ENCODE measurements around the gene BRD3OS. TPM values are rescaled to one million over a fixed set of nuclear protein-coding genes. Genes with fewer than 3 reads are reported as not detected.

The BRD3OS gene
- total RNA-seq, 1 donor from 2014 or later = 17.3 TPM

- ChIA-PET CTCF (no interaction called here), POLR2A (interaction anchor here (1.1 kb wide), 1 partner anchor 37 kb away, joined by 3 read pairs; no protein-coding TSS in a partner anchor)
- intact Hi-C loops (cut with micrococcal nuclease) = loop anchor here (5.0 to 10.0 kb wide), 4 partner anchors 34 to 1902 kb away; partner anchors contain the start of genes SURF6 and UBAC1
- Mint-ChIP-seq H3K36me3 (ENCODE audit: low read depth) (peaks cover 4% of the 10 kb centered on the region), H3K4me3 (no peak overlapping the region), H3K27ac (no peak overlapping the region), H3K4me1 (peaks cover 74% of the 10 kb centered on the region), H3K9me3 (no peaks in the 10 kb centered on the region), H3K27me3 (no peaks in the 10 kb centered on the region)
- ATAC-seq (ENCODE audit: low read depth) (no peak), DNase-seq (no peak)
- no peak for TF ChIP-seq CTCF (IDR thresholded peaks at IDR 0.05)
Measured at GRCh38 chr9:134063088-134063570, 37.8 kb downstream of the BRD3OS start.

GRCh38 chr9:134063571-134064450 lies 38.5 kb downstream of the BRD3OS start:
- Mint-ChIP-seq H3K27me3 (no peaks in the 10 kb centered on the region), H3K4me3 (no peak overlapping the region), H3K4me1 (peaks cover 68% of the 10 kb centered on the region), H3K27ac (no peak overlapping the region), H3K9me3 (no peaks in the 10 kb centered on the region), H3K36me3 (ENCODE audit: low read depth) (peaks cover 4% of the 10 kb centered on the region)
- ChIA-PET CTCF (no interaction called here), POLR2A (interaction anchor here (0.6 to 1.1 kb wide), 2 partner anchors 38 to 39 kb away, joined by 3 to 4 read pairs; partner anchors contain the start of gene BRD3OS)
- no peak for ATAC-seq (ENCODE audit: low read depth)
- no peak for TF ChIP-seq CTCF (IDR thresholded peaks at IDR 0.05)
- intact Hi-C loops (cut with micrococcal nuclease) = loop anchor here (5.0 to 10.0 kb wide), 4 partner anchors 33 to 1901 kb away; partner anchors contain the start of genes SURF6 and UBAC1
- no peak for DNase-seq

- ChIA-PET POLR2A (no interaction called here), CTCF (no interaction called here)
- peaks cover 4% of the 10 kb centered on the region for H3K36me3 Mint-ChIP-seq (ENCODE audit: low read depth)
- TF ChIP-seq CTCF (IDR thresholded peaks at IDR 0.05) = no peak
- no peak overlapping the region for H3K27ac Mint-ChIP-seq
- intact Hi-C loops (cut with micrococcal nuclease) = loop anchor here (5.0 to 10.0 kb wide), 7 partner anchors 33 to 1900 kb away; partner anchors contain the start of genes MRPS2, RXRA, SURF6 and UBAC1
- ATAC-seq (ENCODE audit: low read depth) = no peak
- no peak for DNase-seq
- H3K4me3 Mint-ChIP-seq = peak overlapping the region; percentile 19
- no peaks in the 10 kb centered on the region for H3K27me3 Mint-ChIP-seq
- no peaks in the 10 kb centered on the region for H3K9me3 Mint-ChIP-seq
- H3K4me1 Mint-ChIP-seq = peaks cover 64% of the 10 kb centered on the region
Measured at GRCh38 chr9:134064711-134065110, 39.4 kb downstream of the BRD3OS start.

- Mint-ChIP-seq H3K4me3 (peak overlapping the region; percentile 85), H3K4me1 (peaks cover 53% of the 10 kb centered on the region), H3K27me3 (peaks cover 7% of the 10 kb centered on the region), H3K36me3 (ENCODE audit: low read depth) (peaks cover 4% of the 10 kb centered on the region), H3K27ac (peak overlapping the region; percentile 82), H3K9me3 (no peaks in the 10 kb centered on the region)
- ChIA-PET POLR2A (interaction anchor here (0.6 to 1.8 kb wide), 8 partner anchors 11 to 279 kb away, joined by 3 to 9 read pairs (median 3); partner anchors contain the start of gene WDR5), CTCF (interaction anchor here (0.7 to 0.9 kb wide), 2 partner anchors 33 to 70 kb away, joined by 3 read pairs; partner anchors contain the start of gene WDR5)
- no peak for DNase-seq
- ATAC-seq (ENCODE audit: low read depth) = peak; percentile 30
- intact Hi-C loops (cut with micrococcal nuclease) = loop anchor here (5.0 to 10.0 kb wide), 6 partner anchors 111 to 1899 kb away; partner anchors contain the start of genes MRPS2, RXRA, SURF6 and UBAC1
- TF ChIP-seq CTCF (IDR thresholded peaks at IDR 0.05) = no peak
Measured at GRCh38 chr9:134065612-134066419, 40.5 kb downstream of the BRD3OS start.

Measured in activated B cell treated with CpG ODN at 0.5 μM for 24 hours (primary cell).